Smooth muscle cell of the brain vasculature (primary cell): ENCODE results near the gene ARL11.

ENCODE experiments used
- DNase-seq: peaks from one replicate; pipeline ENCODE4 v3.0.0-alpha.2; 2012; ENCODE audit warnings: low read depth, low spot score

ARL11 gene

GRCh38 chr13:49649244-49649962, 21.1 kb downstream of the ARL11 start:
- no peak for DNase-seq

GRCh38 chr13:49649963-49650312, 21.6 kb downstream of the ARL11 start:
- DNase-seq = no peak

- no peak for DNase-seq
Observed at GRCh38 chr13:49651570-49652354, 23.5 kb downstream of the ARL11 start.

GRCh38 chr13:49652355-49653305, 24.3 kb downstream of the ARL11 start:
- no peak for DNase-seq

- no peak for DNase-seq
Observed at GRCh38 chr13:49653478-49653877, 25.2 kb downstream of the ARL11 start.

- DNase-seq = no peak
Observed at GRCh38 chr13:49654011-49654410, 25.7 kb downstream of the ARL11 start.

GRCh38 chr13:49655906-49656305, 27.6 kb downstream of the ARL11 start:
- no peak for DNase-seq

GRCh38 chr13:49657241-49657641, 28.9 kb downstream of the ARL11 start:
- DNase-seq = no peak

- DNase-seq = no peak
Observed at GRCh38 chr13:49664606-49665005, 36.3 kb downstream of the ARL11 start.

- DNase-seq = no peak
Observed at GRCh38 chr13:49667773-49668172, 39.5 kb downstream of the ARL11 start.

GRCh38 chr13:49669735-49670309, 41.5 kb downstream of the ARL11 start:
- no peak for DNase-seq

- no peak for DNase-seq
Observed at GRCh38 chr13:49670828-49671227, 42.5 kb downstream of the ARL11 start.

GRCh38 chr13:49676581-49677298, 48.4 kb downstream of the ARL11 start:
- DNase-seq = no peak

- DNase-seq = no peak
Observed at GRCh38 chr13:49678191-49678914, 50.0 kb downstream of the ARL11 start.

GRCh38 chr13:49679246-49679645, 50.9 kb downstream of the ARL11 start:
- no peak for DNase-seq

- DNase-seq = no peak
Observed at GRCh38 chr13:49681842-49682435, 53.6 kb downstream of the ARL11 start.
